GM12878 (cell line): ENCODE measurements around the gene ZNF576. TPM values are rescaled to one million over a fixed set of nuclear protein-coding genes. Genes with fewer than 3 reads are reported as not detected.

ENCODE experiments used
- ATF3 ChIP-seq: IDR thresholded peaks from 2 replicates; pipeline ENCODE4 v1.6.1; 2011; ENCODE audit warnings: low read depth, mild to moderate bottlenecking, low read length, moderate library complexity, borderline replicate concordance; ENCODE audit errors: extremely low read depth
- E2F8 ChIP-seq: fragments of 450-650 bp; IDR thresholded peaks from 2 replicates; pipeline ENCODE4 v1.6.1; 2018; ENCODE audit warnings: mild to moderate bottlenecking, low read depth, moderate library complexity; ENCODE audit not compliant: partially characterized antibody
- ESRRA ChIP-seq: IDR thresholded peaks from 2 replicates; pipeline ENCODE4 v1.6.1; 2012; ENCODE audit warnings: mild to moderate bottlenecking, low read length, improper control_type of control experiment
- JUND ChIP-seq: IDR thresholded peaks from 2 replicates; pipeline ENCODE4 v1.6.1; 2012; ENCODE audit warnings: low read depth, mild to moderate bottlenecking, low read length, improper control_type of control experiment, moderate library complexity
- KDM1A ChIP-seq: fragments of 200-600 bp; sonication (generic); IDR thresholded peaks from 2 replicates; pipeline ENCODE4 v1.6.1; 2016; ENCODE audit warnings: borderline replicate concordance
- MEF2B ChIP-seq: fragments of 450-650 bp; IDR thresholded peaks from 2 replicates; pipeline ENCODE4 v1.6.1; 2018; ENCODE audit warnings: mild to moderate bottlenecking, moderate library complexity; ENCODE audit not compliant: partially characterized antibody, poor library complexity, severe bottlenecking
- NKRF ChIP-seq: fragments of 450-650 bp; conservative IDR thresholded peaks from 2 replicates; pipeline ENCODE4 v1.6.1; 2017; ENCODE audit warnings: mild to moderate bottlenecking, moderate library complexity
- NR2C2 ChIP-seq: IDR thresholded peaks from 2 replicates; pipeline ENCODE4 v1.6.1; 2011; ENCODE audit warnings: borderline replicate concordance, low read depth; ENCODE audit not compliant: control insufficient read depth, insufficient read length
- RB1 ChIP-seq: fragments of 450-650 bp; formaldehyde crosslinking; IDR thresholded peaks from 2 replicates; pipeline ENCODE4 v1.6.1; 2017; ENCODE audit warnings: mild to moderate bottlenecking, borderline replicate concordance
- RCOR1 ChIP-seq: conservative IDR thresholded peaks from 2 replicates; pipeline ENCODE4 v1.6.1; 2012; ENCODE audit warnings: low read depth, low read length, improper control_type of control experiment
- YY1 ChIP-seq: IDR thresholded peaks from 2 replicates; pipeline ENCODE4 v1.6.1; 2011; ENCODE audit warnings: low read depth, mild to moderate bottlenecking, low read length
- ZBTB33 ChIP-seq: fragments of 450-650 bp; IDR thresholded peaks from 2 replicates; pipeline ENCODE4 v1.6.1; 2017; ENCODE audit warnings: mild to moderate bottlenecking
- polyA plus RNA-seq, 11 experiments: library from polyadenylated mRNA; depleted of rRNA in 4 of 11; unstranded in 6 of 11; stranded (reverse) in 5 of 11; fragments of >200 nt; fragmentation: Nextera tagmentation in 4 of 11; fragmentation: Illumina TruSeq in 1 of 11; extraction: Ambion mirVana in 4 of 11; extraction: Trizol in 1 of 11; gene quantifications; 1 replicate in 1 of 11; 2 replicates in 10 of 11; pipeline versions ENCODE4 v1.2.1 to v1.2.3, GENCODE V29; 2011 to 2016; ENCODE audit warnings: inconsistent platforms in 2 of 11, missing spikeins in 2 of 11, low read depth in 1 of 11
- total RNA-seq, 4 experiments: library from RNA; depleted of rRNA in 3 of 4; stranded (reverse); fragments of >200 nt in 3 of 4; fragmentation: Illumina TruSeq in 1 of 4; extraction: Trizol in 1 of 4; gene quantifications; 2 replicates each; pipeline versions ENCODE4 v1.2.1 to v1.2.3, GENCODE V29; 2013 to 2021
- TF ChIP-seq, protein P1 (sequence below): IDR thresholded peaks from 2 replicates; pipeline ENCODE4 v1.6.1; 2012; ENCODE audit warnings: low read depth, low read length, improper control_type of control experiment
- TF ChIP-seq, protein P2 (sequence below): fragments of 450-650 bp; IDR thresholded peaks from 2 replicates; pipeline ENCODE4 v1.6.1; 2018; ENCODE audit warnings: borderline replicate concordance, mild to moderate bottlenecking; ENCODE audit not compliant: partially characterized antibody
- TF ChIP-seq, protein P3 (sequence below): IDR thresholded peaks from 2 replicates; pipeline ENCODE4 v1.6.1; 2012; ENCODE audit warnings: low read depth, low read length, improper control_type of control experiment

ZNF576 gene
- total and polyA plus RNA-seq, 10 of the 15 experiments (the other 5 are each of a cell fraction or from before 2014, with no cell fraction given): 7.4 to 29.8 (median 14.3) TPM

DNA sequence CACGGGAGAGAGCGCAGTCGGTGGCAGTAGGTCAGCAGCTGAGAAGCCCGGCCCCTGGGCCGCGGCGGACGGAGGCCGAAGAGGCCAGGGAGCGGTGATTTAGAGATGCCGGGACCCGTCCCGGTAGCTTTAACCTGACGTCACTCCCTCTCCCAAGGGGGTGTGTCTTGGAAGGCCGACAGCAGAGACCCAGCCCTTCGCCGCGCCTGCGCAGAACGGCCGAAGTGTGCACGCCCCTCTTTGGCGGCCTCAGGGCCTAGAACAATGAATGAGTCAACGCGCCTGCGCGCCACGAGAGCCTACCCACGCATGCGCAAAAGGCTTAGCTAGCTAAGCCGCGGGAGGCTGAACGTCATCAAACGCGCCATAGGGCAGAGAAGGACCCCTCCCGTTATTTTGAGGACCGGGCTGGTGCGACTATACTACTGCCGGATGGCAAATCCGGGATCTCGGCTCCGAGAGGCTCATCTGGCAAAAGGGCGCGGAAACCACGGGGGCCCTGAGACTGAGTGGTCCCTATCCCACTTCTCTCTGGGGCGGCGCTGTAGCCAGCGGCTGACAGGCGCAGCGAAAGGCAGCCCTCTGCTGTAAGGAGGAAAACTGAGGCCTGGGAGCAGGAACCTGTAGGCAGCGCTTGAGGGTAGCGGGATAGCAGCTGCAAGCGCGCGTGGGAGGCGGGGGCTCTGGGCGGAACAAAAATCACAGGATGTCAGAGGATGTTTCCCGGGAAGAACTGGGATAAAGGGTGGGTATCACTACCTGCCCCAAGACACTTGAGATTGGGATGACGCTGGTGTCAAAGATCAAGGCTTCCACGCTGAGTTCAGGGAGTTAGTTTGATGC lies at the start of gene ZNF576, which contains the start of gene IRGQ (continued):
- TF ChIP-seq, protein P1, sequence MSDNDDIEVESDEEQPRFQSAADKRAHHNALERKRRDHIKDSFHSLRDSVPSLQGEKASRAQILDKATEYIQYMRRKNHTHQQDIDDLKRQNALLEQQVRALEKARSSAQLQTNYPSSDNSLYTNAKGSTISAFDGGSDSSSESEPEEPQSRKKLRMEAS: no peak; the same call in 1 of the 2 replicates
- TF ChIP-seq ZBTB33 (peak; percentile 96), MEF2B (peak; percentile 35), E2F8 (peak; percentile 70), ATF3 (peak; percentile 78; the same call in 1 of the 2 replicates), JUND (peak; percentile 41; the same call in 1 of the 2 replicates), RCOR1 (no peak), NKRF (peak; percentile 74), YY1 (peak; percentile 49; the same call in 1 of the 2 replicates), KDM1A (no peak), ESRRA (no peak), RB1 (peak; percentile 97; the same call in 1 of the 2 replicates), NR2C2 (no peak)
- TF ChIP-seq, protein P2, sequence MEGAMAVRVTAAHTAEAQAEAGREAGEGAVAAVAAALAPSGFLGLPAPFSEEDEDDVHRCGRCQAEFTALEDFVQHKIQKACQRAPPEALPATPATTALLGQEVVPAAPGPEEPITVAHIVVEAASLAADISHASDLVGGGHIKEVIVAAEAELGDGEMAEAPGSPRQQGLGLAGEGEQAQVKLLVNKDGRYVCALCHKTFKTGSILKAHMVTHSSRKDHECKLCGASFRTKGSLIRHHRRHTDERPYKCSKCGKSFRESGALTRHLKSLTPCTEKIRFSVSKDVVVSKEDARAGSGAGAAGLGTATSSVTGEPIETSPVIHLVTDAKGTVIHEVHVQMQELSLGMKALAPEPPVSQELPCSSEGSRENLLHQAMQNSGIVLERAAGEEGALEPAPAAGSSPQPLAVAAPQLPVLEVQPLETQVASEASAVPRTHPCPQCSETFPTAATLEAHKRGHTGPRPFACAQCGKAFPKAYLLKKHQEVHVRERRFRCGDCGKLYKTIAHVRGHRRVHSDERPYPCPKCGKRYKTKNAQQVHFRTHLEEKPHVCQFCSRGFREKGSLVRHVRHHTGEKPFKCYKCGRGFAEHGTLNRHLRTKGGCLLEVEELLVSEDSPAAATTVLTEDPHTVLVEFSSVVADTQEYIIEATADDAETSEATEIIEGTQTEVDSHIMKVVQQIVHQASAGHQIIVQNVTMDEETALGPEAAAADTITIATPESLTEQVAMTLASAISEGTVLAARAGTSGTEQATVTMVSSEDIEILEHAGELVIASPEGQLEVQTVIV: no peak
- TF ChIP-seq, protein P3, sequence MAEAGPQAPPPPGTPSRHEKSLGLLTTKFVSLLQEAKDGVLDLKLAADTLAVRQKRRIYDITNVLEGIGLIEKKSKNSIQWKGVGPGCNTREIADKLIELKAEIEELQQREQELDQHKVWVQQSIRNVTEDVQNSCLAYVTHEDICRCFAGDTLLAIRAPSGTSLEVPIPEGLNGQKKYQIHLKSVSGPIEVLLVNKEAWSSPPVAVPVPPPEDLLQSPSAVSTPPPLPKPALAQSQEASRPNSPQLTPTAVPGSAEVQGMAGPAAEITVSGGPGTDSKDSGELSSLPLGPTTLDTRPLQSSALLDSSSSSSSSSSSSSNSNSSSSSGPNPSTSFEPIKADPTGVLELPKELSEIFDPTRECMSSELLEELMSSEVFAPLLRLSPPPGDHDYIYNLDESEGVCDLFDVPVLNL: 0 out of 2 replicates have a peak, but pooled peaks have one; percentile 24
